ENCODE results near the gene SLC47A1.
"Not testable (repeated sequence)": the region's sequence is repeated elsewhere in the genome, so short reads cannot be mapped to it uniquely, and the experiment has no call there.

Gene SLC47A1

DNA sequence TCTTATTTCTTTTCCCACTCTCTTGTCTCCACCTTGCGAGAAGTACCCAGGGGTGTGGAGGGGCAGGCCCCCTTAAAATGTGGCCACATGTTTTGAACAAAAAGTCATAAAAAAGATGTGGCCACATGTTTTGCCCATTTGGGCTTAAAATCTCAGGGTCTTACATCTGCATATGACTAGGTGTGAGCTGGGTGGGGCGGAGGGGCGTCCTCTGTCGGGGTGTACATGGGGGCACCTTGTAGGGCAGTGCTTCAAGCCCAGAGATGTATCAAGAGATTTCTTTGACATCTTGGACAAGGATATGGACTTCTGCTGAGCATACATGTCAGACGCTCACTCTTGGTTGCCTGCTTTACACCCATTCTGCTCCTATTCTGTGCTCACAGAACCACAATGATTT, 13.0 kb upstream of the SLC47A1 start:
- no peak for DNase-seq

DNA sequence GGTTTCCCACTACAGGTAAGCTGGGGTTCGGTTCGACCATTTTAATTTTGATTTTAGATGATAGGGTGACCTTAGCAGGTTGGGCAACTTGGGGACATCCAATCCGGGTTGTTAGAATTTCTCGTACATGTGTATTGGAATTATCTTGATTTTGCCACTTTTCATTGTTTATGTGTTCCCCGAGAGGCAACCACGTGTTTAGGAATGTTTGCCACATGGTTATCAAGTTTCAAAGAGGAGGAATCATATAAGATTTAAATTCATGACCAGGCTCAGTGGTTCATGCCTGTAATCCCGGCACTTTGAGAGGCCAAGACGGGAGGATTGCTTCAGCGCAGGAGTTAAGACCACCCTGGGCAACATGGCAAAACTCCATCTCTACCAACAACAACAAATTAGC, 10.0 kb upstream of the SLC47A1 start:
- no peak for DNase-seq

DNA sequence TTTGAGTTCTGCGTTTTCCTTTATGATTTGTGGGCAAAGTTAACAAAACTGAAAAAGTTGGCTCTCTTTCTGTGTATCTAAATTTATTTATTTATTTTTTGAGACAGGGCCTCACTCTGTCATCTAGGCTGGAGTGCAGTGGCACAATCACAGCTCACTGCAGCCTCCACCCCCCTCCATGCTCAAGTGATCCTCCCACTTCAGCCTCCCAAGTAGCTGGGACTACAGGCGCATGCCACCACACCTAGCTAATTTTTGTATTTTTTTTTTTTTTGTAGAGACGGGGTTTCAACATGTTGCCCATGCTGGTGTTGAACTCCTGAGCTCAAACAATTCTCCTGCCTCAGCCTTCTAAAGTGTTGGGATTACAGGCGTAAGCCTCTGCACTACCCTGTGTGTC, 6.7 kb upstream of the SLC47A1 start:
- DNase-seq: not testable (repeated sequence)

DNA sequence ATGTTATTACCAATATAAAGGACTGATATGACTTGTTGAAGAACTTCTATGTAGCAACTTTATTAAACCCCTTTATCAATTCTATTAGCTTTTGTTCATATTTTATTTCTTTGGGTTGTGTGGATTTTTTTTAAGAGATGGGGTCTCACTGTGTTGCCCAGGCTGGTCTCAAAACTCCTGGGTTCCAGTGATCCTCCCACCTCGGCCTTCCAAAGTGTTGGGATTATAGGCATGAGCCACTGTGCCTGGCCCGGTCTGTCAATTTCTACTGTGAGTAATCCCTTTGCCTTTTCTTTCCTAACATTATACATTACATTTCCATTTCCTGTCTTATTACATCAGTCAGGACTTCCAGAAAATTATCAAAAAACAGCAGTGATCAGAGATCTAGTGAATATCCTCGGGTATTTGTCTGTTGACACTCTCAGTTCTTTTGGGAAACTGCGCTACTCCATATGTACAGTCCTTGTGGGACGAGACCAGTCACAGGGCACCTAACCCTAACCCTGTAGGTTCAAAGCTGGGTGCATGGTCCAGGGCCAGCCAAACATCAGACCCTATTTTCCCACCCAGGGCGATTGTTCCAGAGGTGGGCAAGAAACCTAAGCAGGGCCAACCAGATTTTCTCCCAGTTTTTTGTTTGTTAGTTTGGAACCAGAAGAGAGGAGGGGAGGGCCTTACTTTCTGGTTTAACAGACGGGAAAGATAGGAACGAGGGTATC, 1.7 kb upstream of the SLC47A1 start:
- DNase-seq: no peak

DNA sequence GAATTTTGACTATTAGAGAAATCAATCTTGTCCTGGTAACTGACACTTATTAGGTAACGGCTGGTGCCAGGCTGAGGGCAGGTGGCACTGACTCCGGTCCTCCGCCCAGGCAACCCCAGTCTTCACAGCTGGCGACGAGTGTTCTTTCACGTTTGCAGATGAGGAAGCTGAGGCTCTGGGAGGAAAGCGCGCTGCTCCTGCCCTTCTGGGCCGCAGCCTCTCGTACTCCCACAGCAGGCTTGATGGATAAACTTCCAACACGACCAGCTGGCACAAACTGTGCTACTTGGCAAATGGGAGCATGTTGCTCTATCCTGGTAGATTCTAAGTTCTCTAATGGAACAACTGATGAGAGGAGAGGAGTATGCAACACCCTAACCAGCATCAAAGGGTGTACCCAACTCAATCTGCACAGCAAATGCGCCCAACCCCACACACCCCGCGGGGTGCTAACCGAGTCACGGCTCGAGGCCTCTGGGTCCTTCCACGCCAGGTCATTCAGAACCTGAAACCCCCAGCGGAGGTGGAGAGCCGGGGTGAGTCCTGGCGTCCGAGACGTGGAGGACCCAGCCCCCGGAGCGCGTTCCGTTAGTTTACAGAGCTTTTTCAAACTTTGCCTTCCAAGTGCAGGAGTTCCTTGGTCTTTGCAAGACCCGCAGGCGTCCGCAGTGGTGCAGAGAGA, 477 bp upstream of the SLC47A1 start:
- DNase-seq: no peak

DNA sequence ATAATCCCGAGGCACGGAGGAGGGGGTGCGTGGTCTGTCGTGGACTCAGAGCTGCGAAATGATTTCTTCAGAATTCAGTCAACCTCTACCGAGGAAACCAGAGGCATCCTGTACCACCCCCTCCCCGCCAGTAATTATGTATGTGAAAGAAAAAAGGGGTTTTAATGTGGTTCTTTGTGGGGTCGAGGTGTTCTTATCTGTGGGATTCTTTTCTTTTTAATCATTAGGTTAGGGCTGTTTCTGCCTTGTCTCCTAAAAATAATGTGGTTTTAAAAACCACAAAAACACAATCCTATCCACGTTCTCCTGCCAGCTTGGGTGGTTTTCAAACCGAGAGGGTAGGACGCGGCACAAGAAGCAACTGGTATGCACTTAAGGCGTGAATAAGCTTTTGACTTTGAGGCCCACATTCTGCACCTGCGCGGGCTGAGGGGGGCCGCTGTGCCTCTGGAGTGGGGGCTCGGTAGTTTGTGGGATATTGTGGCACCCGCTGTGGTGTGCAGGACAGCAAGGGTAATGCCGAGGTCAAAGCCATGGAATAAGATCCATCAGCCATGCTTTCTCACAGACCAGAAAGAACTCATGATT, 1.0 kb downstream of the SLC47A1 start:
- no peak for DNase-seq

DNA sequence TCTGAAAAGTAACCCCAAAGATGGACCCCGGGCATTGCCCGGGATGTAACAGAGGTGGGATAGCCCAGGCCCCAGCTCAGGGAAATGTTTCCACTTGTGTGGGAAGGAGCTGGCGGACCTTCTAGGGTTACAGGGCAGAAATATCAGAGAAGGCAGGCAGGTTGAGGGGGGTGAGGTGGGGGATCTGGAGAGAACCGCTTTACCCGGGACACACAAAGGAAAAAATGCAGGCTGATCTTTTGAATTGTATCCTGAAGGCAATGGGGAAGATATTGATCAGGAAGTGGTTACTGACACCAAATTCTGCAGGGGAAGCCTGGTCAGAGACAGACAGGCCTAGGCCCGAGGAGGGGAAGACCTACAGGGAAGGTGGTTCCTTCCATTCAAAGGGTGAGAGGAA, 3.5 kb downstream of the SLC47A1 start:
- DNase-seq: no peak

DNA sequence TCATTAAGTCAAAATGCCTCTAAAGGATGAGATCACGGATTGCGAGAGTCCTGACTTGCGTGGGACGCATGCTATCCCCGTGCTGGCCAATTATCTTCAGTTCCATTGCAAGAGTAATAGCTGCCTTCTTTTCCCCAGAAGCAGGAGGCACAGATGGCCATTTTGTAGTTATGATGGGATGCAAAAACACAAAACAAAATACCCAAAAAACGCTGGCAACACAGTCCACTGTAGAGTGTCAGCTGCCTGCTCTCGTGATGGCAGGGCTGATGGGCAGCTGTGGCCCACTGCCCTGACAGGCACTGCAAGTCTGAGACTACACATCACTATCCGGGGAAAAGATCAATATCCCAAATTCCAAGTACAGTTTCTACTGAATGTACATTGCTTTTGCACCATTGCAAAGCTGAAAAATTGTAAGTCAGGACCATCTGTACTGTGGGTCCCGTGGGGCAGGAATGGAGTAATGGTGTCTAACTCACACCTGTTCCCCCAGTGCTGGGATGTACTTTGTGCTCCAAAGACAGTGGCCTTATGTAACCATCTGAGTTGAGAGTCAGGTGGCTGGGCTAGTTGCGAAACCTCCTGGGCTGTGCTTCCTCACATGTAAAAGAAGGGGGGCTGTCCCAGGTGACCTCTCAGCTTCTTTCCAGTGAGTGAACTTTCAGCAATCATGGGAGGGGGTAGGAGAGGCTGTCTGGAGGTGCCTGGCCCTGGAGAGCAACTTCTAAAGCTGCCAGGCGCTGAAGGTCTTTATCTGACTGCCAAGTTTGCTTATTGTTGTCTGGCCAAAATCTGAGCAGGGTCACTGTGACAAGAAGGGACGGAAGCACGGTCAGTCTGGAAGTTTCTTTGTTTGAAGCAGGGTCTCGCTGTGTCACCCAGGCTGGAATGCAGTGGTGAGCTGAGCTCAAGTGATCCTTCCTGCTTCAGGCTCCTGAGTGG, 4.7 kb downstream of the SLC47A1 start:
- DNase-seq: no peak

DNA sequence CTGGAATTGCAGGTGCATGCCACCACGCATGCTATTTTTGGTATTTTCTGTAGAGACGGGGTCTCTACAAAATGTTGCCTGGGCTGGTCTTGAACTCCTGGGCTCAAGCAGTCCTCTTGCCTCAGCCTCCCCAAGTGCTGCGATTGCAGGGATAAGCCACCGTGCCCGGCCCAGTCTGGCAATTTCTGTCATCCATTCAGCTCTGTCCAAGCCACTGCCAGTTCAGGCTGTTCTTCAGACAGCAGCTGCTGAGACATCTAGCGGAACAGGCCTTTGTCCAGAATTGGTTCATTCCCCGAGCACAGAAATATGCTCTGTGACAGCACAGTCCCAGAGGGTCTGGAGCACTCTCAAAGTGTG, 5.4 kb downstream of the SLC47A1 start:
- DNase-seq: no peak

DNA sequence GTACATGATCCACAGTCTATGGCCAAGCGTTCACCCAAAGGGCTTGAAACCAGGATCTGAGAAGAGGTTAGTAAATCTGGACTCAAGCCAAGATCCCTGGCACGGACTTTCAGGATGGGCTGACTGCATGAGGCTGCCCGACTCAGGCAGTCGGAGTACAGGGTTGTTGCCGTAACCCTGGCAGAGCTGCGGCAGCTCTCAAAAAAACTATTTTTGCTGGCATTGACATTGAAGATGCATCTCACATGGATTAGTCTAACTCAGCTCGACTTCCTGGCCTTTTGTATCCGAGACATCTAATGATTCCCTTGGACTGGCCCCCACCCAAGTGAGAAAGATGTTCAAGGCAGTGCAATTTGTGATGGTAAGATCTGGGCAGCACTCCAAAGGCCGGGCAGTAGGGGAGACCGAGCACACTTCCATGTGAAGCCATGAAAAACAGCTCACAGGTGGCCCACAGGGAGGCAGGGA, 6.2 kb downstream of the SLC47A1 start:
- DNase-seq: no peak

DNA sequence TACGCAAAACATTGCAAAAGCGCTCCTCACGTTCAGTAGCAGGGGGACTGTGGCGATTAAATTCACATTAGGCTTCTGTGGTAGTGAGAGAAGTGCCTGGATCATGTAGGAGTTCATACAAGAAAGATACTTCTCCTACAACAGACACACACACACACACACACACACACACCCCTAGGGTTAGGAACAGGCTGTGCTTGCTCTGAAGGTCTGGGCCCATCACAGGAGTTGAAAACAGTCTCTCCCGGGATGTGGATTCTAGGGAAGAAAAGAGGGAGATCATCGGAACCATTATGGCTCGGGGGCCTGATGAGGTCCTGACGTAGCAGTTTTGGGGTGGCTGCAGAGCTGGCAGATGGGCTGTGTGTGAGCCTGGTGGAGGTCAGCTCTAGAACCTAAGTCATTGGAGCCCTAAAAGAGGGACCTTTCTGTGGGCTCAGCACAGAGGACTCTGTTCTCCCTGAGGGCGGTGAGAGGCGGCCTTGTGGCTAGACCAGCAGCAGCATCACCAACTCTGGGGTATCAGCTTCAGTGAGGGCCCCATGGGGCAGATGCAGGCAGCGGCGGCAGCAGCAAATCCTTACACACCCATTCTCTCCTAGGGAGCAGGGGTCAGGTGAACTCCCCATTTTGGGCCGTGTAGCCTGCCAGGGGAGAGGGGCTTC, 7.2 kb downstream of the SLC47A1 start:
- no peak for DNase-seq

DNA sequence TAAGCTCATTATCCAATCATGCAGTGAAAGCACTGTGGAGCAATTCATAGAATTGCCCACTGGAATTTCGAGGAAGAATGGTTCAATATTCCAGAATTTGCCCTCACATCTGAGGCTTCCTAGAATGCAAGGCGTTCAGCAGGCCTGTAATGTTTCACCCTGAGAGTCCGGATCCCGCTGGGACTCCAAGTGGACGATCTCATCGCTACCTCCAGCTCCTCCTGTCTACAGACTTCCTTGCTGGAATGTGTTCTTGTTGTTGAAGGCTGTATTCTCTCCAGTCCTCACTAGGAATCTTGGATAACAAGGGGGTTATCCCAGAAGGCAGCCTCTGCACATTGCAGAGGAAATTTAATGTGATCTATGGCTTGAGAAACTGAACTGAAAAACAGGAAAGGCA, 7.8 kb downstream of the SLC47A1 start:
- no peak for DNase-seq

DNA sequence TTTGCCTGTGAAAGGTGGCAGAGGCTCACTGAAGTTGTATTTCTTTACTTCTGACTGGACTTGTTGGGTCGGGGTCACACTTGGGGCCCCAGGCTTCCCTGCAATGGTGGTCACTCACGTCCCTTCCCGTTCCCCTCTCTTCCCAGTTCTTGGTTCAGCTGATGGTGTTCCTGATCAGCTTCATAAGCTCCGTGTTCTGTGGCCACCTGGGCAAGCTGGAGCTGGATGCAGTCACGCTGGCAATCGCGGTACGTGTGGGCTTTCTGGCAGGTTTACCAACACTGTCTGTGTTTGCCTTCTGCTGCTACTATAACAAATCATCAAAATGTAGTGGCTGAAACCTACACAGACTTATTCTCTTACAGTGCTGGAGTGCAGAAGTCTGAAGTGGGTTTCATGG, 8.6 kb downstream of the SLC47A1 start:
- no peak for DNase-seq

DNA sequence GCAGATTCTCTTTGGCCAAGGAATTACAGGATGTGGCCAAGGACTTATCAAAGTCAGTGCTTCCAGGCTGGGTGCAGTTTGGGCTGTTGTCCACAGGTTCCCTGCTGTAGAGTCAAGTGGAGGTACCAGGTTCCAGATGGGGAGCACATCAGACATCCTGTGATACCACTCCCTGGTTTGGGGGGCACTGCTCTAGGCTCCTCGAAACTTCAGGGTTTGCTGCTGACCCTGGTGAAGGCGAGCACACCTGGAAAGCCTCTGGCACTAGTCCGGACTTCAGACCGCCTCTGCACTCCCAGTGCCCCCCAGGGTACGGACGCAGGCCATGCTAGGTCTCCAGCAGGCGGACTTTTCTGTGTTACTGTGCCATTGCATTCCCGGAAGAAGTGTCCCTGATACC, 10.7 kb downstream of the SLC47A1 start:
- no peak for DNase-seq

DNA sequence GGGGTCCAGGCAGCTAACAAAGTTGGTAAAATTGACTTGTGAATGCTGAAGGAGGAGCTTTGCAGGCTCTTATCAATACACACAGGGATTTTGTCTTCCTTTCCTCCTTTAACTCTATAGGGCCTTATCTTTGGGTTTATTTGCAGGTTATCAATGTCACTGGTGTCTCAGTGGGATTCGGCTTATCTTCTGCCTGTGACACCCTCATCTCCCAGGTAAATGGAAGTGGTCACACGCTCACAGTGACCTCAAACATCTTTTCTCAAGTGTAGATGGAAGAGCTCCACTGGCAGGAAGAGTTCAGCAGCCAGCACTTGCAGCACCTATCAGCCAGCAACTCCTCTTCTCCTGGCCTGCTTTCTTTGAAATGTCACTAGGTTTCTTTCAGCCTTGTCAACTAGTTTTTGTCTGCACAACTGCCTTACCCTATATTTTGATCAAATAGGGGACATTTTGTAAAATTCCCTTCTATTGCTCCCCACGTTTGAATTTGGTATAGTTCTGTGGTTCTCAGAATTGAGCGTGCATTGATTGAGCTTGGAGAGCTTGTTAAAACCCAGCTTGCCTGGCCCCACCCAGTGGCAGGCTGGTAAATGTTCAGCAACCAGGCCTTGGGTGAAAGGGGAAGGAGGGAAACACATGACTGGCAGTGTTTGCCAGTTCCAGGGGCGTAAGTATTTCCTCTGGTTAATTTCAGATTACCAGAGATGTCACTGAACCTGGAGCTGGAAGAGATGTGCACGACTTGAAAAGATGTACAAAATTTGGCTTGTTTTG, 12.8 kb downstream of the SLC47A1 start:
- no peak for DNase-seq

DNA sequence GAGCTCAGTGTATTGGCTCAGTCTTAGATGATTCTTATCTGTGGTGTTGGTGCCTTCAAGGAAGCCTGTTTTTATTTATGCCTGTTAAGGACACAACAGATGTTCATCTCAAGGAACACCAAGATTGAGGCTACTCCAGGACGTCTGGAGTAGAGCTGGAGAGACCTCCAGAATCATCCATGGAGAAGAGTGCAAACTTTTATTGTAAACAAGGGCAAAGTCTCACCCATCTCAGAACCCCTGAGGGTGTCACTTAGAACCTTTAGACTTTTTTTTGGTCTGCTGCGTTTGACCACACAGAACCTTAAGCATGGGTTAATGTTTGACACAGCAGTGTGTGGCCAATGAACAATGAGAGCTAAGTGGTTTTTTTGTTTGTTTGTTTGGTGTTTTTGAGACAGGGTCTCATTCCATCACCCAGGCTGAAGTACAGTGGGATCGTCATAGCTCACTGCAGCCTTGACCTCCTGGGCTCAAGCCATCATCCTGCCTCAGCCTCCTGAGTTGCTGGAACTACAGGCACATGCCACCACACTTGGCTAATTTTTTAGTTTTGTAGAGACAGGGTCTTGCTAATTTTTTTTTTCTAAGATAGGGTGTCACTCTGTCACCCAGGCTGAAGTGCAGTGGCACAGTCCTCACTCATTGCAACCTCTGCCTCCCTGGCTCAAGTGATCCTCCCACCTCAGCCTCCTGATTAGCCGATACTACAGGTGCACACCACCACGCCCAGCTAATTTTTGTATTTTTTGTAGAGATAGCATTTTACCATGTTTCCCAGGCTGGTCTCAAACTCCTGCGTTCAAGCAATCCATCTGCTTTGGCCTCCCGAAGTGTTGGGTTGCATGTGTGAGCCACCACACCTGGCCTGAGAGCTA, 16.3 kb downstream of the SLC47A1 start:
- no peak for DNase-seq

DNA sequence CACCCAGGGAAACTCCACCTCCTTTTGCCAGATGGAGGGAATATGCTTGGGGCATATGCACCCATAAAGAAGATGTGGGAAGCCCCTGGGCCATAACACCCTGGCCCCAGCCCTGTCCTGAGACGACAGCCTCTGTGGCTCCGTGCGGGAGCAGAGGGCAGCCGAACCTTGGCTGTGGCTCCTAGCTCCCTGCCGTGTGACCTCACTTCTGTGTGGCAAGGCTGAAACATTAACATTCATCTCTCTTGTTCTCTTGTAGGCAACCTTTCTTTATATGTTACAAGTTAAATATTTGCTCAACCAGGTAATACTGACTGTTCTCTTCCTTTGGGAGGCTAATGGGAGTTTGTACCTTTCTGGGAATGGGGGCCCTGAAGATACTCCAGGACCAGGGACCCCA, 17.5 kb downstream of the SLC47A1 start:
- DNase-seq: no peak

DNA sequence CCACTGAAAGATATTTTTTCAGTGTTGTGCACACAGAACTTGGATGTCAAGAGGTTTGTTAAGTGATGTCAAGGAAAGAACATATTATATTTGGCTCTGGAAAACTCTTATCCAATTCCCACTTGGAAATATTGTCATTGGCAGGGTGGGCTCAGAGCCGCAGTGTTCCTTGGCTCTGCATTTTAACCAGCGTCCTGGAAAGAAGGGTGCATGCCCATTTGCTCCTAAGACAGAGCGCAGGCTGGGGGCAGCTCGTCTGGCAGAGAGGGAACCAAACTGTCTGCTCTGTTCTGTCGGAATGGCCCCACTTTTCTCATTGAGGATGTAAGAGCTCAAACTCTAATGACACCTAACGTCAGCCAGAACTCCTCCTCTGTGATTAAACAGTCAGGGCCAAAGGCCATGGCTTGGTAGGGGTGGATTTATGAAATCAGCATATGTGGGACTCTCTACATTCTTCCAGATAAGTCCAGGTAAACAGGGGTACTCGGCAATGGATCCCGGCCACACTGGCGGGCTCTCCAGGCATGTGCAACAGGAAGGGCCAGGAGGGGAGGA, 18.0 kb downstream of the SLC47A1 start:
- DNase-seq: no peak

DNA sequence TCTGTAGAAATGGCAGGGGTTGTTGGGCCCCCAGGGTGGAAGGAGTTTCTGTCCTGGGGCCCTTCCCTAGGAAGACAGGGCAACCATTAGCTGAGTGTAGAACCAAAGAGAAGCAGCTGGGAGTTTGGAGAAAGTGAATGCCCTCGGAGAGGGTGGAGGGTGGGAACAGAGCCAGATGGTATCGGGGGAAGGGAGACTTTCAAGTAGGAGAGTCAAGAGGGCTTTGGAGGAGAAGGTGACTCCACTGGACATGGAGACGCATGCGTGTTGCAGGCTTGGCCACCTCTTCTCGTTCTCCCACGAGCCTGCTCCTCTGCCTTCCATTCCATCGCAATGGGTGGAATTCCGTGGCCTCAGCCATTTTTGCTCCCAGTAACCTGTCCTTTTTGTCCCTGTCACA, 19.4 kb downstream of the SLC47A1 start:
- DNase-seq: no peak

DNA sequence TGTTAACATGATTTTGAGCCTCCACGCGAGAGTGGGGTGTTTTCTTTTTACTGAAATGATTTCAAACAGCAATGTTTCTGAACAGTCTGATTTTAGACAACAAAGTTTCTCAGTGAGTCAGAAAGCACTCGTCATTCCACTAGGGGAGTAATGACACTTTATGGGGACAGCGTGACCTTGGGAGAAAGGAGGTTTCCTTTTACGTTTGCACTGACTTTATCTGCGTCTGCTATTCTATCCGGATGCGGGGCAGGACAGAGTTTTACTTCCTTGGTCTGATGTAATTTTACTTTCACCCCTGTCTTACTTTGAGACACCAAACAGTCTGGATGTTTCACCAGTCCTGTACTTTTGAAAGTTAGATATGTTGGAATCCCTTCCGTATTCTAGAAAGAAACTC, 20.7 kb downstream of the SLC47A1 start:
- no peak for DNase-seq

DNA sequence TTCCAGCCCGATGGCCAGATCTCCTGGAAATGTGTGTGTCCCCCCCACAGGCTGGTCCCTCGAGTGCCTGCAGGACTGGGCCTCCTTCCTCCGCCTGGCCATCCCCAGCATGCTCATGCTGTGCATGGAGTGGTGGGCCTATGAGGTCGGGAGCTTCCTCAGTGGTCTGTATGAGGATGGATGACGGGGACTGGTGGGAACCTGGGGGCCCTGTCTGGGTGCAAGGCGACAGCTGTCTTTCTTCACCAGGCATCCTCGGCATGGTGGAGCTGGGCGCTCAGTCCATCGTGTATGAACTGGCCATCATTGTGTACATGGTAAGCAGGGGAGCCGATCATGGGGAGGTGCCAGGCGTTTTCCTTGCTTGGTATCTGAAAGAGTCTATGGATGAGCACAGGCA, 22.1 kb downstream of the SLC47A1 start:
- DNase-seq: no peak

Data from T1000 (cell line).